HEK293T (cell line): ENCODE results near the gene PHLDA3.

ENCODE experiments used
- CTCF ChIA-PET: fragments of 350-600 bp; formaldehyde crosslinking; extraction: SDS; loops from one replicate; lab custom pipeline; 2021; ENCODE audit warnings: antibody characterized with exemption, inconsistent platforms; lab: Yijun Ruan, JAX
- POLR2A ChIA-PET: fragments of 350-600 bp; formaldehyde crosslinking; extraction: SDS; loops from one replicate; lab custom pipeline; 2020; ENCODE audit warnings: antibody characterized with exemption, inconsistent platforms; lab: Yijun Ruan, JAX
- DNase-seq: peaks from one replicate; pipeline ENCODE4 v3.0.0; 2012; ENCODE audit warnings: mixed read lengths; ENCODE audit errors: extremely low spot score
- ARNT ChIP-seq: fragments of 450-650 bp; IDR thresholded peaks from 2 replicates; pipeline ENCODE4 v1.6.1; 2017; ENCODE audit warnings: mild to moderate bottlenecking
- BHLHE40 ChIP-seq: fragments of 450-650 bp; IDR thresholded peaks from 2 replicates; pipeline ENCODE4 v1.6.1; 2016; ENCODE audit warnings: mild to moderate bottlenecking, moderate library complexity, borderline replicate concordance
- CTBP1 ChIP-seq: fragments of 450-650 bp; IDR thresholded peaks from 2 replicates; pipeline ENCODE4 v1.6.1; 2016; ENCODE audit warnings: borderline replicate concordance
- ELF4 ChIP-seq: fragments of 450-650 bp; IDR thresholded peaks from 2 replicates; pipeline ENCODE4 v1.6.1; 2017; ENCODE audit warnings: antibody characterized with exemption
- FOXA1 ChIP-seq: fragments of 450-650 bp; IDR thresholded peaks from 2 replicates; pipeline ENCODE4 v1.6.1; 2016; ENCODE audit warnings: mild to moderate bottlenecking
- FOXK2 ChIP-seq: fragments of 450-650 bp; IDR thresholded peaks from 2 replicates; pipeline ENCODE4 v1.6.1; 2016; ENCODE audit warnings: mild to moderate bottlenecking
- FOXM1 ChIP-seq: fragments of 450-650 bp; IDR thresholded peaks from 2 replicates; pipeline ENCODE4 v1.6.1; 2017; ENCODE audit warnings: mild to moderate bottlenecking, borderline replicate concordance
- HDGF ChIP-seq: fragments of 450-650 bp; IDR thresholded peaks from 2 replicates; pipeline ENCODE4 v1.6.1; 2017; ENCODE audit warnings: antibody characterized with exemption, borderline replicate concordance
- L3MBTL2 ChIP-seq: fragments of 450-650 bp; conservative IDR thresholded peaks from 2 replicates; pipeline ENCODE4 v1.6.1; 2016; ENCODE audit warnings: mild to moderate bottlenecking
- LEF1 ChIP-seq: fragments of 450-650 bp; IDR thresholded peaks from 2 replicates; pipeline ENCODE4 v1.6.1; 2017; ENCODE audit warnings: mild to moderate bottlenecking, borderline replicate concordance
- NFRKB ChIP-seq: fragments of 450-650 bp; IDR thresholded peaks from 2 replicates; pipeline ENCODE4 v1.6.1; 2016; ENCODE audit warnings: mild to moderate bottlenecking, moderate library complexity
- SP1 ChIP-seq: fragments of 450-650 bp; IDR thresholded peaks from 2 replicates; pipeline ENCODE4 v1.6.1; 2017
- SUZ12 ChIP-seq: fragments of 450-650 bp; IDR thresholded peaks from 2 replicates; pipeline ENCODE4 v1.6.1; 2016; ENCODE audit warnings: mild to moderate bottlenecking
- TARDBP ChIP-seq: fragments of 450-650 bp; IDR thresholded peaks from 2 replicates; pipeline ENCODE4 v1.6.1; 2016
- ZNF384 ChIP-seq: fragments of 450-650 bp; IDR thresholded peaks from 2 replicates; pipeline ENCODE4 v1.6.1; 2016
- TF ChIP-seq, protein P1 (sequence below): fragments of 450-650 bp; IDR thresholded peaks from 2 replicates; pipeline ENCODE4 v1.6.1; 2016

The PHLDA3 gene

DNA sequence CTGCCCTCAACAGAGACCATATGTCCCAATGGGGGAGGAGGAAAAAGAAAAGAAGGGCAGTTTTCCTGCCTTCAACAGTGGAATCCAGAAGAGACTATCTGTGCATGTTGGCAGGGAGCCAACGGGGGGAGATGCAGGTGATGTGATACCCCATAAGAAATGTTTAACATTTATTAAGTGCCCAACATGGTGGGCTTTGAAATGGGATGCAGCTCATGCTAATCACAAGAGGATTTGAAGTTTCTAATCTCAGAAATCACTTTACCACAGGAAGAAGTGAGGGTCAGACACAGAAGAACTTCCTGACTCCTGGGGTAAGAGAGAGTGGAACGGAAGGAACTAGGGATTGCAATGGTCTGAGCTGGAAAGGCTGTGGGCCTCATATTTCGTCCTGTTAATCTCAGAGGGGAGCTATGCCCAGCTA is 21.7 kb upstream of the PHLDA3 start:
- no peak for TF ChIP-seq ELF4
- no peak for TF ChIP-seq FOXM1
- TF ChIP-seq, protein P1, sequence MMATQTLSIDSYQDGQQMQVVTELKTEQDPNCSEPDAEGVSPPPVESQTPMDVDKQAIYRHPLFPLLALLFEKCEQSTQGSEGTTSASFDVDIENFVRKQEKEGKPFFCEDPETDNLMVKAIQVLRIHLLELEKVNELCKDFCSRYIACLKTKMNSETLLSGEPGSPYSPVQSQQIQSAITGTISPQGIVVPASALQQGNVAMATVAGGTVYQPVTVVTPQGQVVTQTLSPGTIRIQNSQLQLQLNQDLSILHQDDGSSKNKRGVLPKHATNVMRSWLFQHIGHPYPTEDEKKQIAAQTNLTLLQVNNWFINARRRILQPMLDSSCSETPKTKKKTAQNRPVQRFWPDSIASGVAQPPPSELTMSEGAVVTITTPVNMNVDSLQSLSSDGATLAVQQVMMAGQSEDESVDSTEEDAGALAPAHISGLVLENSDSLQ, result no peak
- TF ChIP-seq SP1, result no peak
- TF ChIP-seq FOXA1, result no peak
- TF ChIP-seq SUZ12, result no peak
- no peak for TF ChIP-seq TARDBP
- TF ChIP-seq ZNF384, result no peak
- no peak for TF ChIP-seq BHLHE40
- no peak for TF ChIP-seq L3MBTL2
- no peak for TF ChIP-seq FOXK2
- TF ChIP-seq CTBP1, result no peak
- no peak for TF ChIP-seq HDGF
- no peak for TF ChIP-seq NFRKB
- no peak for TF ChIP-seq LEF1
- TF ChIP-seq ARNT, result no peak
- POLR2A ChIA-PET, result interaction anchor here (1.0 kb wide), 1 partner anchor 21 kb away, joined by 3 read pairs; the partner anchor contains the start of gene PHLDA3
- CTCF ChIA-PET, result interaction anchor here (0.9 to 2.5 kb wide), 5 partner anchors 8 to 55 kb away, joined by 3 to 18 read pairs (median 4); no protein-coding TSS in a partner anchor
- no peak for DNase-seq

DNA sequence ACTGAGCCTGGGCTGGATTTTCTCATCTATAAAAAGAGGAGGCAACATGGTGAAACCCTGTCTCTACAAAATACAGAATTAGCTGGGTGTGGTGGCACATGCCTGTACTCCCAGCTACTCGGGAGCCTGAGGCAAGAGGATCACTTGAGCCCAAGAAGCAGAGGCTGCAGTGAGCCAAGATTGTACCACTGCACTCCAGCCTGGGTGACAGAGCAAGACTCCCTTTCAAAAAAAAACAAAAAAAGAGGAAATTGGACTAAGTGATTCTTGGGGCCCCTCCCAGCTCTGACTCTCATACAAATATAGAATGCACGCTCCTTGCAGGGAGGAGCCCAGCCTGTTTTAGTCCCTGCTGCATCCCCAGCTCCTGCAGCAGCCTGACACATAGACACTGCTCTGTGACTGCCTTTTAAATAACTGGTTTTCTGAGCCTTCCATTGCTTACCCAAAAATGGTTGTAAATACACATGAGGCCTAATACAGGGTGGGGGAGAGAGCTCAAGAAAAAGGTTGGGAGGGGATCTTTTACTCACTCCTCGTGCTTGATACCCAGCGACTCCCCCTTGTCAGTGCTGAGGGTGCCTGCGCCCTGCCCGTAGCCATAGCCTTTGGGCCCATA is 20.8 kb upstream of the PHLDA3 start:
- ChIA-PET POLR2A (no interaction called here), CTCF (interaction anchor here (1.0 to 2.5 kb wide), 3 partner anchors 8 to 23 kb away, joined by 3 to 18 read pairs (median 8); no protein-coding TSS in a partner anchor)
- TF ChIP-seq TARDBP (no peak), FOXA1 (no peak), FOXK2 (no peak), HDGF (no peak), CTBP1 (no peak), SP1 (no peak), NFRKB (no peak), FOXM1 (no peak), ARNT (no peak), BHLHE40 (no peak), L3MBTL2 (no peak), ELF4 (no peak), LEF1 (no peak), ZNF384 (no peak)
- DNase-seq, result no peak

DNA sequence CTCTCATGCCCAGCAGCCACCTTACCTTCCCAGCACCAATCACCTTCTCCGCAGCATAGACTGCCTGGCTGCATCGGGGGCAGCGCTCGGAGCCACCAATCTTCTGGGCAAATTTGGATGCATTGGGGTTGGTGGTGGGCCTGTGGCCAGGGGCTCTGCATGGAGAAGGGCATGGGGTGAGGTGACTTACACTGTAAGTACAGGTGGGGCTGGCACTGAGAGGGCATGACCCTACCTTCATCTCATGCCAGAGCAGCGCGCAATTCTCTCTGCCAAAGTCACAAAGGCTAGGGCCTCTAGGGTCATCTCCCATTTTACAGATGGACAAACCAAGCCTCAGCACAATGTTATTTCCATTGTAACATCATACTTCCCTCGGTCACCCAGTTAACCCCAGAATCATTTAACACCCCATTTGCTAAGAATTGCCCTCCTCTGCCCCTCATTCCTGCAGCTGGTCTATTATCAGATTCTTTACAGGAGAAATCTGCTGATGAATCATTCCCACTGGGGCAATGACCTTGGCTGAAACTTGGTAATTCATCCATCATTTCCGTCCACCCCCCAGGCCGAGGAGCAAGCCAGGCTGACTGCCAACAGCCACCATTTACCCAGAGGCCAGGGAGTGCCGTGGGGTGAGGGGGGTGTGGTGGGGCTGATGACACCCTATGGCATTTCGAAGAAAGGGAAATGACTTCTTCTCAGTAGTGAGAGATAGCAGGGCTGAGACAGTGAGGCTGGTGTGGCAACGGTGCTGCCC is 20.0 kb upstream of the PHLDA3 start:
- TF ChIP-seq FOXK2 (no peak), FOXM1 (no peak), SP1 (no peak), TARDBP (no peak), NFRKB (no peak), HDGF (no peak), ZNF384 (no peak), ELF4 (no peak), BHLHE40 (no peak), L3MBTL2 (no peak), ARNT (no peak), LEF1 (no peak), SUZ12 (no peak), CTBP1 (no peak), FOXA1 (no peak)
- DNase-seq, result no peak
- CTCF ChIA-PET, result interaction anchor here (1.0 to 2.5 kb wide), 3 partner anchors 12 to 24 kb away, joined by 3 to 18 read pairs (median 4); no protein-coding TSS in a partner anchor
- POLR2A ChIA-PET, result no interaction called here

GRCh38 chr1:201487742-201488141 is 18.8 kb upstream of the PHLDA3 start:
- ChIA-PET POLR2A (no interaction called here), CTCF (no interaction called here)
- TF ChIP-seq FOXA1, result no peak
- TF ChIP-seq NFRKB, result no peak
- TF ChIP-seq, protein P1, result no peak
- no peak for TF ChIP-seq FOXK2
- no peak for TF ChIP-seq LEF1
- no peak for TF ChIP-seq CTBP1
- TF ChIP-seq TARDBP, result no peak
- no peak for DNase-seq

DNA sequence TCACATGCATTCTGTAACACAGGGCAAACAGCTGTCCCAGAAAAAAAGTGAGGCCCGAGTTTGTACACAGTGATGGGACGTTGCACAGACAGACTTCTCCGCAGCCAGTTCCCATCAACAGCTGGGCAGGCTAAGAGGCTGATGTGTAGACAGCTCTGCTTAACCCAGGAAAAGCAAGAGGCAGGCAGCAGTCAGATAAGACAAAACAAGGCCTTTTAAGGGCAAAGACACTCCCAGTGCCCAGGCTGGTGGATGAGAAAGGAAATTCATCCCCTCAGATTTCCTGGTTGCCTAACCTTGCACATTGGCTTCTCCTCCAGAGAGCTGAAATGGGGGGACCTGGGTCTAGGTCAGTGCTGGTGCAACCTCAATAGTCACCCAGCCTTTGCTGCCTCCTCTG is 17.2 kb upstream of the PHLDA3 start:
- TF ChIP-seq FOXA1 (no peak), CTBP1 (no peak), ARNT (no peak), LEF1 (no peak), FOXK2 (no peak), ELF4 (no peak), TARDBP (no peak), SUZ12 (no peak), SP1 (no peak), L3MBTL2 (no peak), FOXM1 (no peak)
- TF ChIP-seq, protein P1, result no peak
- DNase-seq, result no peak
- ChIA-PET CTCF (interaction anchor here (0.9 to 1.2 kb wide), 2 partner anchors 25 to 27 kb away, joined by 5 to 8 read pairs; no protein-coding TSS in a partner anchor), POLR2A (interaction anchor here (1.1 to 1.3 kb wide), 2 partner anchors 17 to 23 kb away, joined by 3 read pairs; no protein-coding TSS in a partner anchor)
